Measurements from ENCODE around the gene STK35. TPM values are rescaled to one million over a fixed set of nuclear protein-coding genes. Genes with fewer than 3 reads are reported as not detected.

STK35 gene
- total and polyA plus RNA-seq, 2 of the 13 experiments (the other 11 are each of a cell fraction or from before 2014, with no cell fraction given): 27.4 to 29.8 TPM

- TF ChIP-seq ZNF646 (CRISPR knock-in tag; IDR thresholded peaks at IDR 0.05) (no peak), PCBP2 (optimal IDR thresholded peaks at IDR 0.05; ENCODE audit: low read depth, low read length, poor library complexity, severe bottlenecking) (no peak), ZBTB44 (CRISPR knock-in tag; IDR thresholded peaks at IDR 0.05) (0 out of 2 replicates have a peak, but pooled peaks have one; percentile 44), ZNF546 (CRISPR knock-in tag; conservative IDR thresholded peaks at IDR 0.05) (0 out of 2 replicates have a peak, but pooled peaks have one; percentile 56), DR1 (CRISPR knock-in tag; IDR thresholded peaks at IDR 0.05) (peak; percentile 11; the same call in 1 of the 2 replicates), GABPB1 (CRISPR knock-in tag; IDR thresholded peaks at IDR 0.05) (peak; percentile 24; the same call in 1 of the 2 replicates), AGO2 (optimal IDR thresholded peaks at IDR 0.05; ENCODE audit: low read depth, low read length) (peak; percentile 81), ZNF567 (CRISPR knock-in tag; IDR thresholded peaks at IDR 0.05; ENCODE audit: borderline replicate concordance) (no peak; the same call in 1 of the 2 replicates), RBAK (CRISPR knock-in tag; IDR thresholded peaks at IDR 0.05) (no peak)
- TF ChIP-seq, protein P1, sequence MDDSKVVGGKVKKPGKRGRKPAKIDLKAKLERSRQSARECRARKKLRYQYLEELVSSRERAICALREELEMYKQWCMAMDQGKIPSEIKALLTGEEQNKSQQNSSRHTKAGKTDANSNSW (CRISPR knock-in tag; IDR thresholded peaks at IDR 0.05; ENCODE audit: borderline replicate concordance): no peak; the same call in 1 of the 2 replicates
- TF ChIP-seq, protein P2, sequence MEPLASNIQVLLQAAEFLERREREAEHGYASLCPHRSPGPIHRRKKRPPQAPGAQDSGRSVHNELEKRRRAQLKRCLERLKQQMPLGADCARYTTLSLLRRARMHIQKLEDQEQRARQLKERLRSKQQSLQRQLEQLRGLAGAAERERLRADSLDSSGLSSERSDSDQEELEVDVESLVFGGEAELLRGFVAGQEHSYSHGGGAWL (CRISPR knock-in tag; IDR thresholded peaks at IDR 0.05): no peak
- TF ChIP-seq, protein P3, sequence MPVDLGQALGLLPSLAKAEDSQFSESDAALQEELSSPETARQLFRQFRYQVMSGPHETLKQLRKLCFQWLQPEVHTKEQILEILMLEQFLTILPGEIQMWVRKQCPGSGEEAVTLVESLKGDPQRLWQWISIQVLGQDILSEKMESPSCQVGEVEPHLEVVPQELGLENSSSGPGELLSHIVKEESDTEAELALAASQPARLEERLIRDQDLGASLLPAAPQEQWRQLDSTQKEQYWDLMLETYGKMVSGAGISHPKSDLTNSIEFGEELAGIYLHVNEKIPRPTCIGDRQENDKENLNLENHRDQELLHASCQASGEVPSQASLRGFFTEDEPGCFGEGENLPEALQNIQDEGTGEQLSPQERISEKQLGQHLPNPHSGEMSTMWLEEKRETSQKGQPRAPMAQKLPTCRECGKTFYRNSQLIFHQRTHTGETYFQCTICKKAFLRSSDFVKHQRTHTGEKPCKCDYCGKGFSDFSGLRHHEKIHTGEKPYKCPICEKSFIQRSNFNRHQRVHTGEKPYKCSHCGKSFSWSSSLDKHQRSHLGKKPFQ (CRISPR knock-in tag; IDR thresholded peaks at IDR 0.05; ENCODE audit: insufficient replicate concordance): peak; percentile 72
- TF ChIP-seq, protein P4, sequence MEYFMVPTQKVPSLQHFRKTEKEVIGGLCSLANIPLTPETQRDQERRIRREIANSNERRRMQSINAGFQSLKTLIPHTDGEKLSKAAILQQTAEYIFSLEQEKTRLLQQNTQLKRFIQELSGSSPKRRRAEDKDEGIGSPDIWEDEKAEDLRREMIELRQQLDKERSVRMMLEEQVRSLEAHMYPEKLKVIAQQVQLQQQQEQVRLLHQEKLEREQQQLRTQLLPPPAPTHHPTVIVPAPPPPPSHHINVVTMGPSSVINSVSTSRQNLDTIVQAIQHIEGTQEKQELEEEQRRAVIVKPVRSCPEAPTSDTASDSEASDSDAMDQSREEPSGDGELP (IDR thresholded peaks at IDR 0.05; ENCODE audit: borderline replicate concordance, low read depth): no peak
- TF ChIP-seq, protein P5, sequence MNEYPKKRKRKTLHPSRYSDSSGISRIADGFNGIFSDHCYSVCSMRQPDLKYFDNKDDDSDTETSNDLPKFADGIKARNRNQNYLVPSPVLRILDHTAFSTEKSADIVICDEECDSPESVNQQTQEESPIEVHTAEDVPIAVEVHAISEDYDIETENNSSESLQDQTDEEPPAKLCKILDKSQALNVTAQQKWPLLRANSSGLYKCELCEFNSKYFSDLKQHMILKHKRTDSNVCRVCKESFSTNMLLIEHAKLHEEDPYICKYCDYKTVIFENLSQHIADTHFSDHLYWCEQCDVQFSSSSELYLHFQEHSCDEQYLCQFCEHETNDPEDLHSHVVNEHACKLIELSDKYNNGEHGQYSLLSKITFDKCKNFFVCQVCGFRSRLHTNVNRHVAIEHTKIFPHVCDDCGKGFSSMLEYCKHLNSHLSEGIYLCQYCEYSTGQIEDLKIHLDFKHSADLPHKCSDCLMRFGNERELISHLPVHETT (CRISPR knock-in tag; conservative IDR thresholded peaks at IDR 0.05): peak; percentile 93
Observed at GRCh38 chr20:2102585-2103460, 1.2 kb downstream of the STK35 start (continued).

Measured in HepG2 (cell line).